Heart left ventricle (tissue), 16 donors: ENCODE measurements around the gene PDE1A. TPM values are rescaled to one million over a fixed set of nuclear protein-coding genes. Genes with fewer than 3 reads are reported as not detected.

Source experiments
- ATAC-seq, 4 donors: fragments of 200-7000 bp; cut with Tn5 transposase; one replicate each; pipeline ENCODE4 v1.9.1; 2020 to 2022; ENCODE audit warnings: moderate library complexity in 4 of 4, mild to moderate bottlenecking in 3 of 4, moderate number of reproducible peaks in 1 of 4
- DNase-seq, 5 donors: peaks; one replicate each; pipeline ENCODE4 v3.0.0-alpha.2; 2020
- H3K27ac ChIP-seq, 12 donors: fragments of 200-600 bp; sonication (generic) in 4 of 12; one replicate each; pipeline versions ENCODE4 v1.5.0 to v1.8.0; 2016 to 2022; ENCODE audit warnings: mild to moderate bottlenecking in 2 of 12
- H3K27me3 ChIP-seq, 9 donors: fragments of 200-600 bp; sonication (generic) in 2 of 9; one replicate each; pipeline versions ENCODE4 v1.5.1 to v1.8.0; 2016 to 2022; ENCODE audit warnings: mild to moderate bottlenecking in 3 of 9
- H3K36me3 ChIP-seq, 9 donors: fragments of 200-600 bp; sonication (generic) in 2 of 9; one replicate each; pipeline versions ENCODE4 v1.5.0 to v1.8.0; 2018 to 2022; ENCODE audit warnings: mild to moderate bottlenecking in 2 of 9
- H3K4me1 ChIP-seq, 12 donors: fragments of 200-600 bp; sonication (generic) in 4 of 12; one replicate each; pipeline versions ENCODE4 v1.5.0 to v1.8.0; 2016 to 2022; ENCODE audit warnings: mild to moderate bottlenecking in 3 of 12
- H3K4me3 ChIP-seq, 12 donors: fragments of 200-600 bp; sonication (generic) in 4 of 12; one replicate each; pipeline versions ENCODE4 v1.5.0 to v1.8.0; 2017 to 2022; ENCODE audit warnings: mild to moderate bottlenecking in 9 of 12, moderate library complexity in 4 of 12
- H3K9me3 ChIP-seq, 12 donors: fragments of 200-600 bp; sonication (generic) in 4 of 12; one replicate each; pipeline versions ENCODE4 v1.5.0 to v1.8.0; 2016 to 2022; ENCODE audit warnings: mild to moderate bottlenecking in 1 of 12
- POLR2A ChIP-seq, 2 donors: fragments of 450-650 bp; IDR thresholded peaks; one replicate each; pipeline ENCODE4 v1.6.1; 2017; ENCODE audit warnings: antibody characterized with exemption in 2 of 2, mild to moderate bottlenecking in 2 of 2, moderate library complexity in 2 of 2
- WGBS, 4 donors: extraction: QIAGEN DNeasy Blood & Tissue Kit in 2 of 4; methylation state at CpG; one replicate each; pipeline versions ENCODE4 v1.1.5 to v1.1.7; 2013 to 2018; 5-methylcytosine and 5-hydroxymethylcytosine counted together
- intact Hi-C, 10 donors: fragments of 100-400 bp; cut with DNase I; formaldehyde crosslinking; loops; one replicate each; pipeline versions ENCODE4 v1.11.1 to v1.14.2; 2022
- polyA plus RNA-seq, 2 donors: library from polyadenylated mRNA; stranded (reverse); fragments of 200-250 nt; gene quantifications; one replicate each; pipeline ENCODE4 v1.2.3, GENCODE V29; 2013
- total RNA-seq, 9 donors: library from RNA; depleted of rRNA in 2 of 9; stranded (reverse); fragments of >200 nt in 2 of 9; fragmentation: NEBNext Ultra II Directional in 3 of 9; extraction: Animal tissue kit (Norgen Biotek cat#: 25700) in 3 of 9; gene quantifications; one replicate each; pipeline versions ENCODE4 v1.1.0 to v1.2.4, GENCODE V29; 2016 to 2023
- TF ChIP-seq, protein P1 (sequence below), 12 donors: fragments of 200-600 bp; sonication (generic) in 4 of 12; IDR thresholded peaks; one replicate each; pipeline versions ENCODE4 v1.5.0 to v1.8.0; 2018 to 2022; ENCODE audit warnings: antibody characterized with exemption in 12 of 12, mild to moderate bottlenecking in 5 of 12
- donor health status: ischemic (EF 13 %, LVEDD 7.1; RV severe dilation, severe dysfunction).
- donor health status: healthy with polysubstance abuse.
- donor health status: DM: no; HTN: yes; CAD: no.
- donor health status: DM: no; HTN: no; CAD: no.
- donor health status: ischemic (EF 25% LVEDD 6.9; RV normal size, moderate dysfunction).
- donor health status: ischemic (EF 25% LVEDD 5.7; RV mildly dilated, moderate dysfunction).
- donor health status: healthy.
- donor health status: DM: yes; HTN: yes; CAD: no.
- donor health status: ischemic (EF 35%, LVEDD 5.7; RV mildly dilated, moderate dysfunction).
- donor health status: nonischemic (EF 11% LVEDD 7.7; RV severe dilation, severe dysfunction).
- donor health status: DM: yes; HTN: yes; CAD: no.
- donor health status: PGD.
- donor health status: ischemic (EF 29% LVEDD 5.4; RV normal size, mild dysfunction).
- donor health status: nonischemic (EF 23%, LVEDD 6.1; RV moderate dilation, normal function).

Gene PDE1A
- total and polyA plus RNA-seq, 11 donors, result 2.5 to 25.5 (median 5.5) TPM

DNA sequence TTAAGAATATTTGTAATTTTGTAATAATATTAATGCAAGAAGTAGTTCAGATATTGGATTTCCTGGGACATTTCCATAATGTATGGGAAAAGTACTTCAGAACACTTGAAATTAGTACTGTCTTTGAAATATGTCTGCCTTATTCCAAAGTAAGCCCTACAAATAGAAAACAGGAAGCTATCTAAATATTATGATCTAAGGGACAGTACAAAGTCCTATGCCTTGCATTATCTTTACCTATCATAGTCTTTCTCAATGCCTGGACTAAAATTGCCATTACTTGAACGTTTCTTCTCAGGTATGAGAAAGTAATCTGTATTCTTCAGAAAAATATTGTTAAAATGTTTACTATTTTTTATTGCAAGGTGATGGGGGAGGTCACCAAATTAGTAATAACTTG lies 328.2 kb downstream of the PDE1A start:
- Histone ChIP-seq H3K27ac (no peak overlapping the region), H3K27me3 (no peaks in the 10 kb centered on the region), H3K4me3 (no peak overlapping the region), H3K9me3 (peaks cover 0 to 3% (median 0%) of the 10 kb centered on the region in 12 donors), H3K4me1 (no peaks in the 10 kb centered on the region), H3K36me3 (no peaks in the 10 kb centered on the region)
- no peak for TF ChIP-seq POLR2A (IDR thresholded peaks at IDR 0.05)
- TF ChIP-seq, protein P1, sequence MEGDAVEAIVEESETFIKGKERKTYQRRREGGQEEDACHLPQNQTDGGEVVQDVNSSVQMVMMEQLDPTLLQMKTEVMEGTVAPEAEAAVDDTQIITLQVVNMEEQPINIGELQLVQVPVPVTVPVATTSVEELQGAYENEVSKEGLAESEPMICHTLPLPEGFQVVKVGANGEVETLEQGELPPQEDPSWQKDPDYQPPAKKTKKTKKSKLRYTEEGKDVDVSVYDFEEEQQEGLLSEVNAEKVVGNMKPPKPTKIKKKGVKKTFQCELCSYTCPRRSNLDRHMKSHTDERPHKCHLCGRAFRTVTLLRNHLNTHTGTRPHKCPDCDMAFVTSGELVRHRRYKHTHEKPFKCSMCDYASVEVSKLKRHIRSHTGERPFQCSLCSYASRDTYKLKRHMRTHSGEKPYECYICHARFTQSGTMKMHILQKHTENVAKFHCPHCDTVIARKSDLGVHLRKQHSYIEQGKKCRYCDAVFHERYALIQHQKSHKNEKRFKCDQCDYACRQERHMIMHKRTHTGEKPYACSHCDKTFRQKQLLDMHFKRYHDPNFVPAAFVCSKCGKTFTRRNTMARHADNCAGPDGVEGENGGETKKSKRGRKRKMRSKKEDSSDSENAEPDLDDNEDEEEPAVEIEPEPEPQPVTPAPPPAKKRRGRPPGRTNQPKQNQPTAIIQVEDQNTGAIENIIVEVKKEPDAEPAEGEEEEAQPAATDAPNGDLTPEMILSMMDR (IDR thresholded peaks at IDR 0.05), result no peak
- 74 to 85% (median 79%) methylated on average over 1 of the region's 1 CpG for WGBS, 4 donors
- intact Hi-C loops, result no loop called here
- DNase-seq, result no peak
- ATAC-seq, result no peak

DNA sequence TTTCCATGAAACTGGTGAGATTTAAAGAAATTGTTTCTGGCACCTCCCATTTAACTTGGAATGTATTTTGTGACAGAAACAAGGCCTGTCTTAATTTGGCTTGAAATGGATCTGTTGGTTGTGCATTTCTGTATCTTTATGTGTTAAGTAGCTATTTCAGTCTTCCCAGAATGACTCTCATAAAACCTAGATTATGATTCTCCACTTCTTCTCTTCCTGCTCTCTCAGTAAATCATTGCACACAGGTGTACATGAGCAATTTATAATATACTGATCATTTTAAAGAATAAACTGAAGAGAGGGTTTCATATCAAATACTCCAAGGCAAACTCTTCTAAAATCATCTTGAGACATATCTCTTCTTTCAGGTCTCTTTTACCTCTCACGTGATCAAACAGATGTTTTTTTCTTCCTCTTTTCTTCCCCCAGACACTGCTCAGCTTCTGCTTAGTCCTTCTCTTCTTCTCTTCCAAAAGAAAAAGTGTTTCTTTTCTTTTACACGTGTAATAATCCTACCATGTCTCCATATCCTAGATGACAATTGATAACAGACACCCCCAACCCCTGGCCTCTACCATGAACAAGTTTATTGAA lies 329.2 kb downstream of the PDE1A start:
- ATAC-seq (no peak), DNase-seq (no peak)
- intact Hi-C loops, result no loop called here
- 56 to 65% (median 60%) methylated on average over 2 of the region's 2 CpGs for WGBS, 4 donors
- Histone ChIP-seq H3K4me3 (no peak overlapping the region), H3K27me3 (no peaks in the 10 kb centered on the region), H3K9me3 (peaks cover 0 to 10% (median 0%) of the 10 kb centered on the region in 12 donors), H3K4me1 (no peaks in the 10 kb centered on the region), H3K36me3 (no peaks in the 10 kb centered on the region), H3K27ac (no peak overlapping the region)
- TF ChIP-seq, protein P1 (IDR thresholded peaks at IDR 0.05), result no peak
- no peak for TF ChIP-seq POLR2A (IDR thresholded peaks at IDR 0.05)

DNA sequence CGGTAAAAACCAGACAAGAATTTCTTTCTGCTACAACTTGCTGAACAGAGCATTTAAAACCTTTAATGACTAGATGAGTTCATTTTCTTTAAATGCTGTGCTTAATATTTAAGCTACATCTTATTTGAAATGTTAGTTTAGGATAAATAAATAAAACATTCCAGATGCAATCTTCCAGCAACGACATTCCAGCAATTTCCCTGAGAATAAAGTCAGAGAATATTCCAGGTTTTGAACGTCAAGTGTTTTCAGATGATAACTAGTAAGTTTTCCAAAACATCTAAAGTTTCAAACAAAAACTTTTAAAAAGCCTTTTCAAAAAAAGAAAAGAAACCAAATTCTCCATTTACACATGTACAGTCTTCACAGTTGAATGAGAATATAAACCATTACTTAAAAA lies 336.4 kb downstream of the PDE1A start:
- H3K27ac ChIP-seq, result no peak overlapping the region
- intact Hi-C loops, result no loop called here
- no peaks in the 10 kb centered on the region for H3K27me3 ChIP-seq
- no peaks in the 10 kb centered on the region for H3K36me3 ChIP-seq
- peaks cover 0 to 31% (median 5%) of the 10 kb centered on the region in 12 donors for H3K4me1 ChIP-seq
- no peak overlapping the region for H3K4me3 ChIP-seq
- peaks cover 0 to 10% (median 0%) of the 10 kb centered on the region in 12 donors for H3K9me3 ChIP-seq
- no peak for TF ChIP-seq POLR2A (IDR thresholded peaks at IDR 0.05)
- TF ChIP-seq, protein P1 (IDR thresholded peaks at IDR 0.05), result no peak
- WGBS, 4 donors, result 61 to 71% (median 63%) methylated on average over 3 of the region's 3 CpGs
- ATAC-seq, result no peak
- DNase-seq, result no peak
